Left ventricle myocardium inferior (tissue), 1 donor: ENCODE data around the gene PTGDR2. TPM values are rescaled to one million over a fixed set of nuclear protein-coding genes. Genes with fewer than 3 reads are reported as not detected.
A peak's percentile ranks its signal among the peaks of the same experiment; 100 is the strongest.

ENCODE experiments used
- DNase-seq: peaks from one replicate; pipeline ENCODE4 v3.0.0-alpha.2; 2020
- H3K27ac ChIP-seq: fragments of 200-600 bp; replicated peaks from 2 replicates; pipeline ENCODE4 v1.8.0; 2021
- H3K27me3 ChIP-seq: fragments of 200-600 bp; 2 replicates; pipeline ENCODE4 v1.8.0; 2021; ENCODE audit warnings: low read depth
- H3K36me3 ChIP-seq: fragments of 200-600 bp; 2 replicates; pipeline ENCODE4 v1.8.0; 2021
- H3K4me1 ChIP-seq: fragments of 200-600 bp; 2 replicates; pipeline ENCODE4 v1.8.0; 2021
- H3K4me3 ChIP-seq: fragments of 200-600 bp; 2 replicates; pipeline ENCODE4 v1.8.0; 2021; ENCODE audit warnings: mild to moderate bottlenecking, moderate library complexity
- H3K9me3 ChIP-seq: fragments of 200-600 bp; replicated peaks from 2 replicates; pipeline ENCODE4 v1.8.0; 2021
- CTCF ChIP-seq: fragments of 200-600 bp; IDR thresholded peaks from 2 replicates; pipeline ENCODE4 v1.8.0; 2021; ENCODE audit warnings: antibody characterized with exemption, mild to moderate bottlenecking, borderline replicate concordance
- intact Hi-C: fragments of 100-400 bp; cut with micrococcal nuclease; formaldehyde crosslinking; loops from one replicate; pipeline ENCODE4 v1.11.0; 2022
- total RNA-seq: library from RNA; stranded (reverse); fragmentation: NEBNext Ultra II Directional; extraction: Animal tissue kit (Norgen Biotek cat#: 25700); gene quantifications from one replicate; pipeline ENCODE4 v1.2.1, GENCODE V29; 2021
- donor health status: DM: no; HTN: yes; CAD: no; lungs with severe emphysema.

PTGDR2 gene
- total RNA-seq, 1 donor from 2014 or later = 2.3 TPM

- Histone ChIP-seq H3K4me3 (no peak overlapping the region), H3K9me3 (no peaks in the 10 kb centered on the region), H3K36me3 (no peaks in the 10 kb centered on the region), H3K27ac (peak overlapping the region; percentile 23), H3K27me3 (peaks cover 15% of the 10 kb centered on the region), H3K4me1 (no peaks in the 10 kb centered on the region)
- no peak for DNase-seq
- TF ChIP-seq CTCF = no peak
- intact Hi-C loops = no loop called here
These were observed 45.2 kb downstream of the PTGDR2 start for GRCh38 chr11:60810569-60810968.

GRCh38 chr11:60810151-60810550 lies 45.6 kb downstream of the PTGDR2 start:
- intact Hi-C loops = no loop called here

GRCh38 chr11:60809691-60810090 lies 46.1 kb downstream of the PTGDR2 start:
- intact Hi-C loops = no loop called here
- Histone ChIP-seq H3K4me3 (no peak overlapping the region), H3K9me3 (no peaks in the 10 kb centered on the region), H3K36me3 (no peaks in the 10 kb centered on the region), H3K4me1 (no peaks in the 10 kb centered on the region), H3K27me3 (peaks cover 24% of the 10 kb centered on the region), H3K27ac (no peak overlapping the region)
- no peak for TF ChIP-seq CTCF
- DNase-seq = no peak

More at GRCh38 chr11:60810151-60810550, 45.6 kb downstream of the PTGDR2 start:
- DNase-seq = no peak
- H3K27ac ChIP-seq = no peak overlapping the region
- no peaks in the 10 kb centered on the region for H3K36me3 ChIP-seq
- no peaks in the 10 kb centered on the region for H3K4me1 ChIP-seq
- H3K27me3 ChIP-seq = peaks cover 19% of the 10 kb centered on the region
- TF ChIP-seq CTCF = no peak
- H3K4me3 ChIP-seq = no peak overlapping the region
- no peaks in the 10 kb centered on the region for H3K9me3 ChIP-seq

- Histone ChIP-seq H3K4me3 (no peak overlapping the region), H3K27me3 (peaks cover 29% of the 10 kb centered on the region), H3K9me3 (no peaks in the 10 kb centered on the region), H3K27ac (no peak overlapping the region), H3K4me1 (no peaks in the 10 kb centered on the region), H3K36me3 (no peaks in the 10 kb centered on the region)
- no peak for DNase-seq
- no peak for TF ChIP-seq CTCF
- intact Hi-C loops = no loop called here
These were observed 46.5 kb downstream of the PTGDR2 start for GRCh38 chr11:60809249-60809648.

GRCh38 chr11:60803273-60803936 lies 52.3 kb downstream of the PTGDR2 start:
- intact Hi-C loops = no loop called here
- no peak for TF ChIP-seq CTCF
- Histone ChIP-seq H3K27me3 (peaks cover 53% of the 10 kb centered on the region), H3K27ac (no peak overlapping the region), H3K36me3 (no peaks in the 10 kb centered on the region), H3K4me3 (no peak overlapping the region), H3K4me1 (no peaks in the 10 kb centered on the region), H3K9me3 (no peaks in the 10 kb centered on the region)
- no peak for DNase-seq

- H3K4me3 ChIP-seq = no peak overlapping the region
- no peaks in the 10 kb centered on the region for H3K36me3 ChIP-seq
- intact Hi-C loops = no loop called here
- TF ChIP-seq CTCF = no peak
- H3K9me3 ChIP-seq = peaks cover 6% of the 10 kb centered on the region
- H3K27me3 ChIP-seq = peaks cover 67% of the 10 kb centered on the region
- no peak overlapping the region for H3K27ac ChIP-seq
- DNase-seq = no peak
- no peaks in the 10 kb centered on the region for H3K4me1 ChIP-seq
These were observed 54.6 kb downstream of the PTGDR2 start for GRCh38 chr11:60801194-60801593.
